NB4 (cell line): Measurements from ENCODE around the gene SIAH3.

ENCODE experiments used
- CTCF ChIP-seq: IDR thresholded peaks from one replicate; pipeline ENCODE4 v1.5.1; 2012; ENCODE audit warnings: low read depth, low read length
- MYC ChIP-seq: IDR thresholded peaks from 2 replicates; pipeline ENCODE4 v1.6.1; 2011; ENCODE audit warnings: low read depth, low read length
- POLR2A ChIP-seq: IDR thresholded peaks from 2 replicates; pipeline ENCODE4 v1.6.1; 2011; ENCODE audit warnings: mild to moderate bottlenecking; ENCODE audit not compliant: insufficient read length; ENCODE audit errors: extremely low read depth

- no peak for TF ChIP-seq POLR2A
- no peak for TF ChIP-seq CTCF
- TF ChIP-seq MYC, result no peak
These were observed 74.8 kb downstream of the SIAH3 start for GRCh38 chr13:45776748-45777147.
